Kidney glomerular epithelial cell (primary cell): ENCODE results near the gene NRL.

Experiments
- DNase-seq: peaks from one replicate; lab custom pipeline; 2025; lab: John Stamatoyannopoulos, UW

NRL gene

GRCh38 chr14:24065408-24065807 is 49.3 kb downstream of the NRL start:
- no peak for DNase-seq

GRCh38 chr14:24064856-24065255 is 49.9 kb downstream of the NRL start:
- no peak for DNase-seq

- no peak for DNase-seq
Measured at GRCh38 chr14:24064091-24064795, 50.5 kb downstream of the NRL start.

GRCh38 chr14:24063263-24063836 is 51.4 kb downstream of the NRL start:
- DNase-seq, result no peak

GRCh38 chr14:24062216-24062980 is 52.4 kb downstream of the NRL start:
- no peak for DNase-seq

- DNase-seq, result no peak
Measured at GRCh38 chr14:24060984-24061913, 53.5 kb downstream of the NRL start.

- no peak for DNase-seq
Measured at GRCh38 chr14:24060443-24060842, 54.3 kb downstream of the NRL start.

- DNase-seq, result no peak
Measured at GRCh38 chr14:24059841-24060388, 54.8 kb downstream of the NRL start.

GRCh38 chr14:24058951-24059475 is 55.7 kb downstream of the NRL start:
- no peak for DNase-seq

GRCh38 chr14:24058260-24058950 is 56.3 kb downstream of the NRL start:
- peak; percentile 47 for DNase-seq

- DNase-seq, result no peak
Measured at GRCh38 chr14:24057867-24058259, 56.9 kb downstream of the NRL start.

- DNase-seq, result no peak
Measured at GRCh38 chr14:24057271-24057670, 57.5 kb downstream of the NRL start.

GRCh38 chr14:24056800-24057184 is 58.0 kb downstream of the NRL start:
- DNase-seq, result no peak

- DNase-seq, result no peak
Measured at GRCh38 chr14:24055971-24056799, 58.6 kb downstream of the NRL start.

- no peak for DNase-seq
Measured at GRCh38 chr14:24054646-24055045, 60.1 kb downstream of the NRL start.

- DNase-seq, result no peak
Measured at GRCh38 chr14:24054324-24054641, 60.5 kb downstream of the NRL start.

GRCh38 chr14:24053548-24054323 is 61.0 kb downstream of the NRL start:
- DNase-seq, result no peak

GRCh38 chr14:24052656-24053547 is 61.8 kb downstream of the NRL start:
- no peak for DNase-seq
